ENCODE results near the gene SS18L1.

Gene SS18L1

GRCh38 chr20:62208795-62209755 is 65.5 kb downstream of the SS18L1 start:
- no peak for DNase-seq (ENCODE audit: low read depth in 2 of 3, low spot score in 1 of 3)

GRCh38 chr20:62209850-62210495 is 66.4 kb downstream of the SS18L1 start:
- DNase-seq (ENCODE audit: low read depth in 2 of 3, low spot score in 1 of 3) = no peak

GRCh38 chr20:62210496-62210855 is 66.9 kb downstream of the SS18L1 start:
- DNase-seq (ENCODE audit: low read depth in 2 of 3, low spot score in 1 of 3) = no peak

DNA sequence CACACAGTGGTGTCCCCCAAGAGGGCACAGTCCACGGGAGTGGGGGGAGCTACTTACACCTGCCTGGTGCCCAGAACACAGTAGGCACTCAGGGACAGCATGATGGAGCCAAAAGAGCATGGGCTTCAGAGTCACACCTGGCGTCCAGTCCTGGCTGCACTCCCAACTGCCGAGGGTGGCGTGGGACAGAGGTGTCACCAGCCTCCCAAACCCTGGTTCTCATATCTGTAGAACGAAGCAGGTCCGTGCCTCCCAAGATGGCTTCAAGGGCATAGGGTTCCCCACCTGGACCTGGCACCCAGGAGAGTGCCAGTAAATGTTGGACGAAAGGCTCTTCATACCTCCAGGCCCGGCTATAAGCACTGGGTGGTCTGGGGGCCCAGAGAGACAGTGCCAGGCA is 67.6 kb downstream of the SS18L1 start:
- no peak for DNase-seq (ENCODE audit: low read depth in 2 of 3, low spot score in 1 of 3)

DNA sequence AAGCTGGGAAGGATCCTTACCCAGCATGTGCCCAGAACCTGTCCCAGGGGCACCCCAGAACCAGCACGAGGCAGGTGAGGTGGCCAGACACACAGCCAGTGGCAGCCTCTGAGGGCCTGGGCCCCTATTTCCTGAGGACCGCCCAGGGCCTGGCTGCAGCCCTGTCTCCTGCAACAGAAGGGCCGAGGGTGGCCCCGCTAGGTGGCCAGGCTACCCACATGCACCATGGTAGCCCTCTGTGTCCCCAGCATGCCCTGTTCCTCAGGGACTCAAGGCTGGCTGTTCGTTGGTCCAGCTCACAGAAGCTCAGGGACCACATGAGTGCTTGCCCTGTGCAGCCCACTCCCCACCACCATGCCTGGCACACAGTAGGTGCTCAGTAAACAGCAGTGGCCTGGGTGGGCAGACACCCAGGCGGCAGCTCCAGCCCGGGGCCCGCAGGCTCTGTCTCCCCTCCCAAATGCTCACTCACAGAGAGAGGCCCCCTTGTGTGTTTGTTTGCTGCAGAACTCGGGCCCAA is 68.3 kb downstream of the SS18L1 start:
- DNase-seq (ENCODE audit: low read depth in 2 of 3, low spot score in 1 of 3) = no peak

GRCh38 chr20:62212299-62212698 is 68.7 kb downstream of the SS18L1 start:
- DNase-seq (ENCODE audit: low read depth in 2 of 3, low spot score in 1 of 3) = no peak

DNA sequence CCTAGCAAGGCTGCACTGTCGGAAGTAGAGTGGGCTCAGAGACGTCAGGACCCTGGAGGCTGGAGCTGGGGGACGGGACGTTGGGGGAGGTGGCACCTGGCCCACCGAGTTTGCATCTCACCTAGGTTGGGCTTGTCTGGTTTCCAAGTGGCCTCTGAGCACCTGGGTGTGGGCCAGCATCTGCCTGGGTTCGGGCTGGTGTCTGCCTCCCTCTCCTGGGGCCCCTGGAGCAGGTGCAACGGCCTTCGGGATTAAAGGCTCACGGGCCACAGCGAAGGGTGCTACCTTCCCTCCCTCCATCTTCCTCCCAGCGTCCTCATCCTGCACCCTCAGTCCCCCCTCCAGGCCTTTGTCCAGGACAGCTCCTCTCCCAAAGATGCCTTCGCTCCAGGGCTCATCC is 70.5 kb downstream of the SS18L1 start:
- DNase-seq (ENCODE audit: low read depth in 2 of 3, low spot score in 1 of 3) = no peak

GRCh38 chr20:62215020-62215990 is 71.7 kb downstream of the SS18L1 start:
- DNase-seq (ENCODE audit: low read depth in 2 of 3, low spot score in 1 of 3) = no peak

GRCh38 chr20:62215991-62216635 is 72.5 kb downstream of the SS18L1 start:
- no peak for DNase-seq (ENCODE audit: low read depth in 2 of 3, low spot score in 1 of 3)

GRCh38 chr20:62216636-62217566 is 73.3 kb downstream of the SS18L1 start:
- no peak for DNase-seq (ENCODE audit: low read depth in 2 of 3, low spot score in 1 of 3)

- no peak for DNase-seq (ENCODE audit: low read depth in 2 of 3, low spot score in 1 of 3)
Observed at GRCh38 chr20:62217913-62218773, 74.6 kb downstream of the SS18L1 start.

- no peak for DNase-seq (ENCODE audit: low read depth in 2 of 3, low spot score in 1 of 3)
Observed at GRCh38 chr20:62219101-62219991, 75.8 kb downstream of the SS18L1 start.

GRCh38 chr20:62219992-62220665 is 76.6 kb downstream of the SS18L1 start, which contains the start of gene HRH3:
Gene HRH3 (minus strand): TSS chr20:62220278. CDS start chr20:62219970, 308 bp downstream.
- DNase-seq (ENCODE audit: low read depth in 2 of 3, low spot score in 1 of 3) = peak in 1 of 3 donors; percentile 17

DNA sequence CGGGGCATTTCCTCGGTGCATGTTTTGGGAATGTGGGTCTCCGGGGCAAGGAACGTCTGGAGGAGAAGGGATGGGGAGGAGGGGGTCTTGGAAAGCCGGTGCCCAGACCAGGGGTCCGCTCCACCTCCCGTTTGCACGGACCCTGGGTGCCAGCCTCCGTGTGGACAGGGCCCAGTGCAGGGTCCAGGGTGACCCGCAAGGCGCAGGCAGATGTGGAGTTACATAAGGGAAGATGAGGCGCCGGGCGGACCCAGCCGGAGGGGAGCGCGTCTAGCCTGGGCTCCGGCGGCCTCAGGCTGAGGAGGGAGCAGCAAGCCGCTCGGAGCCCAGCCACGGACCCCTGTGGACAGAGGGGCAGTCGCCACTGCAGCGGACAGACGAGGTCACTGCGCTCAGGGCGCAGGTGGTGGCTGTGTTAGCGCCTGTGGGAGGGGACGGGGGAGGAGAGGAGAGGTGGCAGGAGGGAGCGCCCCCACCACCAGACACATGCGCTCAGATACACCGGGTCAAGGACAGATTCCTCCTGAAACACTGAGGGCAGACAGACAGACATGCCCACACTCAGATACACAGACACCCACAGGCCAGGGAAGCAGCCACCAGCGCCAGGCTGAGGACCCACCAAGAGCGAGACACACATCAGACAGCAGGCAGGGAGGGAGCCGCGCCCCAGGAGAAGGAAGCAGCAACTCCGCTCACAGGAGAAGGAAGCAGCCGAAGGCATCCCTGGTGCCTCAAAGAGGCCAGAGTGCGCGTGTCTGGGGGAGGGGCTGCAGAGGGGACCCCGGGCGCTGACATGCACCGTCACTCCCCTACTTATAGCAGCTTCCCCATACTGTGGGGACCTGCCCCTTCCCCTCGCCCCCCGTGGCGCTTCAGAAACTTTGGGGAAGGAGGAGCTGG is 77.3 kb downstream of the SS18L1 start:
- no peak for DNase-seq (ENCODE audit: low read depth in 2 of 3, low spot score in 1 of 3)

GRCh38 chr20:62222266-62222850 is 78.8 kb downstream of the SS18L1 start:
- no peak for DNase-seq (ENCODE audit: low read depth in 2 of 3, low spot score in 1 of 3)
